Hematopoietic multipotent progenitor cell treated with erythropoietin and hydrocortisone succinate and interleukin-3 and kit ligand, for 17 days (in vitro differentiated cells): ENCODE results near the gene NTHL1.

Experiments used
- DNase-seq: peaks from one replicate; pipeline ENCODE4 v3.0.0-alpha.2; 2015; ENCODE audit warnings: low spot score

The NTHL1 gene

GRCh38 chr16:2083876-2084780 is 36.5 kb upstream of the NTHL1 start:
- DNase-seq, result no peak

- DNase-seq, result no peak
Measured at GRCh38 chr16:2083409-2083808, 35.8 kb upstream of the NTHL1 start.

- no peak for DNase-seq
Measured at GRCh38 chr16:2082983-2083364, 35.3 kb upstream of the NTHL1 start.

DNA sequence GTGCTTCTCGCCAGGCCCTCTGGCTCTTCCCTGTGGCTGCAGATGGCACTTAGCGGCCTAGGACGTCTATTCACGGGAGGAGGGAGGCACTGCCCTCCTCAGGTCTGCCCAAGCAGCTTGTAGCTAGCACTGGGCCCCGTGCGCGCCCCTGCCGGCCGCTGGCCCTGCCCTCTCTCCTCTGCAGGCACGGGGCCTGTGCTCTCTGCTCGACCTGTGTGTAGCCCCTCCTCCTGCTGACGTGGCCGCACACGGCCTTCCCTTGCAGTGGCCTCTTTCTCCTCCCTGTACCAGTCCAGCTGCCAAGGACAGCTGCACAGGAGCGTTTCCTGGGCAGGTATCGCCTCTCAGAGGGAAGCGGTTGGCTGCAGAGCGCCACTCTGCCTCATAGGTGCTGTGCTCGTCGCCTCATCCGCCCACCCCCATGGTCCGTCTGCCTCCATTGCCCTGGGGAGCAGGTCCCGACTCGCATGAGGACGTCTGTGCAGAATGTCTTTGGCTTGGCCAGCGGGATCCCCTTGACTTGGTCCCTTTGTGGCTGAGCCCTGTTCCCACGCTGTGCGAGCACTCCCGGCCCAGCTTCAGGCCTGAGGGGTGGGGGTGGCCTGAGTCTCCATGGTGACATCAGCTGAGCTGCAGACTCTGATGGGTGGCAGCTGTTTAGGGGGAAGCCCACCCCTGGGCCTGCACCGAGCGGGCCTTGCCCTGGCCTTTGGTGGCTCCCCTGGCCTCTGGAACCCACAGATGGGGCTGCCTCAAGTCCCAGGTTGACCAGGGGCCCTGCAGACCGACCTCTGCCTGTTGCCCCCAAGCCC is 34.7 kb upstream of the NTHL1 start:
- no peak for DNase-seq

DNA sequence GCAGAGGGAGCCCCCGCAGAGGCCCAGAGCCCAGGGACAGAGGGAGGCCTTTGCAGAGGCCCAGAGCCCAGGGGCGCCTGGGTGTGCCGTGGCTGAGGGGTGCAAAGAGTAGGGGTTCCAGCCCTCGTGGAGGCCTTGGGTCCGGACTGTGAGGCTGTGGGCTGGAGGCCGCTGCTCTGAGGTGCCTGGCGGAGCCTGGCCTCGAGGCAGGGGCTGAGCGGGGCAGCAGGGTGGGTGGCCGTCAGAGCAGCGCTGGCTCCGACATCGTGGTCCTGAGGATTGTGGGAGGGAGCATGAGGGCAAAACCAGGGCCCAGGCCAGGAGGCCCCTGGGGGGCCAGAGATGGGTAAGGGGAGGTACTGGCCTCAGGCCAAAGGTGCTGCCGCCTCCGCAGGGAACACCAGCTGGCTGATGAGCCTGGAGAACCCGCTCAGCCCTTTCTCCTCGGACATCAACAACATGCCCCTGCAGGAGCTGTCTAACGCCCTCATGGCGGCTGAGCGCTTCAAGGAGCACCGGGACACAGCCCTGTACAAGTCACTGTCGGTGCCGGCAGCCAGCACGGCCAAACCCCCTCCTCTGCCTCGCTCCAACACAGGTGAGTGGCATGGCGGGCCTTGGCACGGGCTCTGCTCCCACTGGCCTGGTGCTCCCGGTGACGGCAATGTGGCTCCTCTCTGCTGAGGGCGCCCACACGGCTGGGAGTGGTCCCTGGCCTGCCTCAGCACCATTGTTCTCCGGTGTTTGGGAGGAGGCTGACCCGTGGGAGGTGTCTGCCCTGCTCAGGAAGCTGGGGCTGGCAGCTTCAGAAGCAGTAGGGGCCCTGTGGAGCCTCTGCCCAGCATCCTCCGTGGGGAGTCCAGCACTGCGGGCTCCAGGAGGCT is 33.8 kb upstream of the NTHL1 start:
- no peak for DNase-seq

DNA sequence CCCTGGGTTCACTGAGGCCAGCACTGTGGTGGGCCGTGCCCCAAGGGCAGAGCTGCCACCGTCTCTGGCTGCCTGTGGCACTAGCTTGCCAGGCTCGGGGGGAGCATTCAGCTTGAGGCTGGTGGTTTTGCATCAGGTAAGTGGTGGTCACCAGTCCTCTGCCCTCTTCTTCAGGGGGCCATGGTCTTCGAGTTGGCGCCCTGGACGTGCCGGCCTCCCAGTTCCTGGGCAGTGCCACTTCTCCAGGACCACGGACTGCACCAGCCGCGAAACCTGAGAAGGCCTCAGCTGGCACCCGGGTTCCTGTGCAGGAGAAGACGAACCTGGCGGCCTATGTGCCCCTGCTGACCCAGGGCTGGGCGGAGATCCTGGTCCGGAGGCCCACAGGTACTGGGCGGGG is 32.4 kb upstream of the NTHL1 start:
- no peak for DNase-seq

DNA sequence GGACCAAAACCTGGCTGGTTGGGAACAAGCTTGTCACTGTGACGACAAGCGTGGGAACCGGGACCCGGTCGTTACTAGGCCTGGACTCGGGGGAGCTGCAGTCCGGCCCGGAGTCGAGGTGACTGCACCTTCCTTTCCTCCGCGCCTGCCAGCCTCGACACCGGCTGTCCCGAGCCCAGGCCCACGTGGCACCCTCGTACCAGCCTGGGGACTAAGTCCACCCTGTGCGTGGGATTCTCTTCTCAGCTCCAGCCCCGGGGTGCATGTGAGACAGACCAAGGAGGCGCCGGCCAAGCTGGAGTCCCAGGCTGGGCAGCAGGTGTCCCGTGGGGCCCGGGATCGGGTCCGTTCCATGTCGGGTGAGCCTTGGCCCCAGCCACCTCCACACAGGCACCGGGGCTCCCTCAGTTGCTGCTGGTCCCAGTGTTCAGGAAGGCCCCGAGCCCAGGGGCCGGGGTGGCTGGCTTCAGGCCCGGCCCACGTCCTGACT is 31.7 kb upstream of the NTHL1 start:
- DNase-seq, result no peak

GRCh38 chr16:2078691-2079090 is 31.1 kb upstream of the NTHL1 start:
- DNase-seq, result no peak

DNA sequence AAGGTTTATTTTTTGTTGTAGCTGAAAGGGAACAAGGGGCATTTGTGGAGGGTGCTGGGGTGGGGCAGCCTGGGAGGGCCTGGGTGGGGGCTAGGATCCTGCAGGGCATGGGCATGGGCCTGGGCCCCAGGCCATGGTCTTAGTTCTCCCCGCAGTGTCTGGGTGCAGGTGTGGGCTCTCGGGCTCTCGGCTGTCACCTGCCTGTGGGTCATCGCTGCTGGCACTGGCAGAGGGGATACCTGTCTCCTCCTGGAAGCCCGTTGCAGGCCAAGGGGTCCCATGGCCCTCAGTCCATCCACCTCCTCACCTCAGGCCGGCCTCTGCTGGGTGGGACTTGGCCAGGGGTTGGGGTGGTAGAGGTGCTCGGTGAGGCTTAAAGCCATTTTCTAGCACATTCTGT is 30.5 kb upstream of the NTHL1 start:
- DNase-seq, result no peak

DNA sequence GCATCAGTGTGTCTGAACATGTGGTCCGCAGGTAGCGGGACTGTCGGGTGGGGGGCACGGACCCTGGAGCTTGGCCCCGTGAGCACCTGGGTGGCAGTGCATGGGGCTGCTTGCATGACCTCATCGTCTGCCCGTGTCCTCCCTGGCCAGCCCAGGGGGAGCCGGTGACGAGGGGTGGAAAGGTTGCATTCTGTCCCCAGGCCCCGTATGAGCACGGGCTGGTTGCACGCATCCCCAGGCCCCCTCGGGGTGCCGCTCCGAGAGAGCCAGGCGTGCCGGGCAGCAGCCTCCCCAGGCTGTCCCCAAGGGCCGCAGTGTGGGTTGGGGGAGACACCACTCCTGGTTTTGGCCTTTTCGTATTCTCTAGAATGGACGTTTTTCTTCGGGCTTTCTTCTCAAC is 30.1 kb upstream of the NTHL1 start:
- DNase-seq, result no peak

- DNase-seq, result no peak
Measured at GRCh38 chr16:2077016-2077415, 29.4 kb upstream of the NTHL1 start.

- no peak for DNase-seq
Measured at GRCh38 chr16:2076072-2076865, 28.6 kb upstream of the NTHL1 start.

- DNase-seq, result no peak
Measured at GRCh38 chr16:2075631-2076030, 28.0 kb upstream of the NTHL1 start.

GRCh38 chr16:2074071-2074470 is 26.4 kb upstream of the NTHL1 start:
- no peak for DNase-seq

DNA sequence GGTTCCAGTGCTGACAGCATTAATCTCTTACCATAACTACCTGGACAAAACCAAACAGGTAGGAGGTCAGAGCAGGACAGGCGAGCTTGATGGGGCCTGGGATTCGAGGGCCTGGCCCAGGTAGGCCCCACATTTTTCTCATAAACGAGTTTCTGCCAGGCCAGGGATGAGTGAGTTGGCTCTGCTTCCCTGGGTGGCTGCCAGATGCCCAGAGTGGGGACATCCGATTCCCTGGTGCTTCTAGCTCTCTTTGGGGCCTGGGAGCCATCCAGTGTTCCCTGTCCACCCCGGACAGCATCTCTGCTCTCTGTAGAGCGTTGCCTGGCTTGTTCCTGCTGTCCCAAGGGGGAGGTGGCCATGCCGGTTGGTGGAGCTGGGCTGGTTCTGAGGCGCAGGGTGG is 25.3 kb upstream of the NTHL1 start:
- no peak for DNase-seq

GRCh38 chr16:2071454-2072202 is 24.0 kb upstream of the NTHL1 start:
- DNase-seq, result no peak

DNA sequence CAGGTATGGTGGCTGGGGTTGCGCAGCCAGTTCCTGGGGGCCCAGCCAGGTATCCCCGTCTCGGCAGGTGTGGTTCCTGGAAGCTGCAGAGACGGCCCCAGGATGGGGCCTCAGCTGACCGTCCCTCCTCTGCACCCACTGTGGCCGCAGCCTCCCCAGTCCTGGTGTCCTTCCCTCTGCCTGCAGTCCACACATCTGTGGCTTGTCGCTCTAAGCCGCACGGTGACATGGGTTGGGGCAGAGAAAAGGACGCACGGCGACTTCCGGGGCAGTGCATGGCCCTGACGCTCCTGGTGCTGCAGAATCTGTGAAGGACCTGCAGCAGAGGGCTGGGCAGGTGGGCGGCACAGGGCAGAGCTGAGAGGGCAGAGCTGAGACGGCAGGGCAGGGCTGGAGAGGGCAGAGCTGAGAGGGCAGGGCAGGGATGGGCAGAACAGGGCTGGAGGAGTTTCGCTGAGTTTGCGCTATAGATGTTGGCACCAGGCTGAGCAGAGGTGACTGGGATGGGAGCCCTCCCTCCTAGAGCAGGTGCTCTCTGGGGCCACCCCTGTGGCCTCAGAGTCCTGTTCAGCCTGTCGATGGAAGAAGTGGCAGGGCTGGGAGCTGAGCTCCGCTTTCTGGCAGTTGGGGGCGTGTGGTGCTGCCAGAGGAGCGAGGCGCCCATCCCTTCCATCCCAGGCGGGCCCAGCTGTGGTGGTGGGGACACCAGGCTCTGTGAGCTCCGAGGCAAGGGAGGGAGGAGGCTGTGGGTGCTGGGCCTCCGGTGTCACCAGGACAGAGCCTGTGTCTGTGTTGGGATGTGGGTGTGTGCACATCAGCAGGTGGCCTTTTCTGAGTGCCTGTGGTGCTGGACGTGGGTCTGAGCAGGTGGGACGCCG is 23.2 kb upstream of the NTHL1 start:
- no peak for DNase-seq

GRCh38 chr16:2066139-2066538 is 18.5 kb upstream of the NTHL1 start:
- DNase-seq, result no peak

- DNase-seq, result no peak
Measured at GRCh38 chr16:2064368-2064945, 16.8 kb upstream of the NTHL1 start.
